ENCODE measurements around the gene MED9. TPM values are rescaled to one million over a fixed set of nuclear protein-coding genes. Genes with fewer than 3 reads are reported as not detected.
A peak's percentile ranks its signal among the peaks of the same experiment; 100 is the strongest.

The MED9 gene
- total and polyA plus RNA-seq, 12 donors = 8.2 to 41.2 (median 18.4) TPM

- DNase-seq = no peak
- intact Hi-C loops (cut with DNase I) = no loop called here
- Histone ChIP-seq H3K27me3 (no peaks in the 10 kb centered on the region), H3K4me3 (no peak overlapping the region), H3K27ac (peak overlapping the region in 1 of 5 donors; percentile 41), H3K4me1 (replicated peaks in 1 of 2) (peaks cover under 1 to 7% of the 10 kb centered on the region in 2 donors), H3K36me3 (replicated peaks in 1 of 2) (no peaks in the 10 kb centered on the region), H3K9me3 (replicated peaks in 1 of 3) (no peaks in the 10 kb centered on the region)
- WGBS, 4 donors = 63 to 66% (median 66%) methylated on average over 8 of the region's 8 CpGs
- TF ChIP-seq CTCF (IDR thresholded peaks at IDR 0.05) (no peak), POLR2A (IDR thresholded peaks at IDR 0.05) (no peak)
These were observed 4.4 kb upstream of the MED9 start for GRCh38 chr17:17472333-17472920.

GRCh38 chr17:17474341-17474740 is 2.5 kb upstream of the MED9 start:
- no peaks in the 10 kb centered on the region for H3K9me3 ChIP-seq (replicated peaks in 1 of 3)
- H3K27me3 ChIP-seq = no peaks in the 10 kb centered on the region
- peaks cover 12 to 26% of the 10 kb centered on the region in 2 donors for H3K4me1 ChIP-seq (replicated peaks in 1 of 2)
- no peak for DNase-seq
- H3K27ac ChIP-seq = peak overlapping the region in 1 of 5 donors; percentile 65
- no peak overlapping the region for H3K4me3 ChIP-seq
- H3K36me3 ChIP-seq (replicated peaks in 1 of 2) = no peaks in the 10 kb centered on the region
- intact Hi-C loops (cut with DNase I) = no loop called here
- no peak for TF ChIP-seq CTCF (IDR thresholded peaks at IDR 0.05)
- no peak for TF ChIP-seq POLR2A (IDR thresholded peaks at IDR 0.05)
- 31 to 59% (median 49%) methylated on average over 7 of the region's 7 CpGs for WGBS, 4 donors

GRCh38 chr17:17479209-17479608 is 2.4 kb downstream of the MED9 start:
- no peaks in the 10 kb centered on the region for H3K36me3 ChIP-seq (replicated peaks in 1 of 2)
- H3K27ac ChIP-seq = no peak overlapping the region
- intact Hi-C loops (cut with DNase I) = no loop called here
- H3K9me3 ChIP-seq (replicated peaks in 1 of 3) = no peaks in the 10 kb centered on the region
- H3K4me3 ChIP-seq = no peak overlapping the region
- peaks cover 12 to 46% of the 10 kb centered on the region in 2 donors for H3K4me1 ChIP-seq (replicated peaks in 1 of 2)
- WGBS, 4 donors = 94 to 98% (median 95%) methylated on average over 3 of the region's 3 CpGs
- TF ChIP-seq POLR2A (IDR thresholded peaks at IDR 0.05) = no peak
- no peak for TF ChIP-seq CTCF (IDR thresholded peaks at IDR 0.05)
- no peaks in the 10 kb centered on the region for H3K27me3 ChIP-seq
- DNase-seq = no peak

GRCh38 chr17:17480593-17481148 is 3.9 kb downstream of the MED9 start:
- intact Hi-C loops (cut with DNase I) = no loop called here
- WGBS, 4 donors = 90 to 92% (median 91%) methylated on average over 6 of the region's 6 CpGs
- DNase-seq = no peak
- Histone ChIP-seq H3K9me3 (replicated peaks in 1 of 3) (no peaks in the 10 kb centered on the region), H3K36me3 (replicated peaks in 1 of 2) (no peaks in the 10 kb centered on the region), H3K4me3 (no peak overlapping the region), H3K27me3 (no peaks in the 10 kb centered on the region), H3K27ac (no peak overlapping the region), H3K4me1 (replicated peaks in 1 of 2) (peaks cover 12 to 46% of the 10 kb centered on the region in 2 donors)
- no peak for TF ChIP-seq POLR2A (IDR thresholded peaks at IDR 0.05)
- TF ChIP-seq CTCF (IDR thresholded peaks at IDR 0.05) = no peak
